HUDEP-2 (cell line): ENCODE measurements around the gene CCND1.
"Not testable (repeated sequence)": the region's sequence is repeated elsewhere in the genome, so short reads cannot be mapped to it uniquely, and the experiment has no call there.

Source experiments
- DNase-seq, 76 experiments: peaks; one replicate each; lab custom pipeline; 2025; ENCODE audit not compliant: unreplicated experiment in 76 of 76; lab: John Stamatoyannopoulos, UW

The CCND1 gene

GRCh38 chr11:69617220-69617619 lies 23.7 kb upstream of the CCND1 start:
- DNase-seq = no peak

- DNase-seq = no peak
These were observed 23.3 kb upstream of the CCND1 start for GRCh38 chr11:69617682-69618081.

DNA sequence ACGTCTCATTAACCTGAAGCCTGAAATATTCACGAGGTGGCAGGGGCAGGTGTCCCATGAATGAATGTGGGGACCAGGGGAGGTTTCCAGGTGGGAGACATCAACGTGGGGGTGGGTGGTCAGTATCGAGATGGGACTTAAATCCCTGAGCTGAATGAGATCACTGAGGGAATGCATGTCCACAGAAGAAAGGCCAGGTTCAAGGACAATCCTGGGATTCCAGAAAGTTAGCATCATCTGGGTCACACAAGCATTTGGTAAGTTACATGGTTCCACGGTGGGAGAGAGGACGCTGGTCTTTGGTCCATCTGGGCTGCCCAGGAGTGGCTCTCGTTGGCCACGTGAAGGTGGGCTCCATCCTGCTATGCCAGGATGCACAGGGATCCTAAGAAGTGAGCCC lies 22.7 kb upstream of the CCND1 start:
- no peak for DNase-seq

DNA sequence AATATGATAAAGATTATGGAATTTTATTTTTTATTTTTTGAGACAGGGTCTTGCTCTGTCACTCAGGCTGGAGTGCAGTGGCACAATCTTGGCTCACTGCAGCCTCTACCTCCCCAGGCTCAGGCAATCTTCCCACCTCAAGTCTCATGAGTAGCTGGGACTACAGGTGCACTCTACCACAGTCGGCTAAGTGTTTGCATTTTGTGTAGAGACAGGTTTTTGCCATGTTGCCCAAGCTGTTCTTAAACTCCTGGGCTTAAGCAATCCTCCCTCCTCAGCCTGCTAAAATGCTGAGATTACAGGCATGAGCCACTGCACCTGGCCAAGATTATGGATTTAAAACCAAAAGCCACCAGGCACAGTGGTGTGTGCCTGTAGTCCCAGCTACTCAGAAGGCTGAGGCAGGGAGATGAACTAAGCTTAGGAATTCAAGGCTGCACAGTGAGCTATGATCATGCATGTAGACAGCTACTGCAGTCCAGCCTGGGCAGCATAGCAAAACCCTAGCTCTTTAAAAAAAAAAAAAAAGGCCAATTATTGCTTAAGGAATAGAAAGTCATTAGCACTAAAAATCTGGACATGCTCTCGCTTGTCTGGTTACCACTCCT lies 20.2 kb upstream of the CCND1 start:
- DNase-seq = no peak

DNA sequence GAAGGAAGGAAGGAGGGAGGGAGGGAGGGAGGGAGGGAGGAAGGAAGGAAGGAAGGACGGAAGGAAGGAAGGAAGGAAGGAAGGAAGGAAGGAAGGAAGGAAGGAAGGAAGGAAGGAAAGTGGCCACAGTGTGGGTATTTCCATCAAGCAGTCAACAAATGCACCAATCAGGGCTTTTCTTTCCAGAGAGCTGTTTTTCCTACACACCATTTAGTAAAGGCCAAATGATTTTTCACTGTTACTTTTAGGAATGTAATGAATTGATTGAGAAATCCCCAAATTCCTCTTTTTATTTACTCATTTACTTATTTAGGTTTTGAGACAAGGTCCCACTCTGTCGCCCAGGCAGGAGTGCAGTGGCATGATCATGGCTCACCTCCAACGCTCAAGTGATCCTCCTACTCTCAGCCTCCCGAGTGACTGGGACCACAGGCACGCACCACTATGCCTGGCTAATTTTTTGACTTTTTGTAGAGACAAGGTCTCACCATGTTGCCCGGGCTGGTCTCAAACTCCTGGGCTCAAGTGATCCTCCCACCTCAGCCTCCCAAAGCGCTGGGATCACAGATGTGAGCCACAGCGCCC lies 18.8 kb upstream of the CCND1 start:
- DNase-seq = not testable (repeated sequence)

DNA sequence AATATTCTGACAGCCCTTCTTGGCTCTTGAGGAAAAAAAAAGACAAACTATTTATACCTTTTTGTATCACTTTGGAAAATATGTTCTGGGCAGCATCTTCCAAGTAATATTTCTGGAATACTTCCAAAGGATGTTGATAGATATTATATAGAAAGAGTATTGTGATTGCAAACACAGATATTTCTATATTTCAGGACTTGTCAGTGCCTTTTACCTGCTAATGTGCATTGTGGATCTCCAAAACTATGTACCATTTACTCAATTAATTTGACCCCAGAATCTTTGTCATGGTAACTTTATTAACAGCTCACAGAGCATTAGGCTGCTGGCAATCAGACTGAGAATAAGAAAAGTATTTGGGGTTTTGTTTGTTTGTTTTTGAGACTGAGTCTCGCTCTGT lies 16.7 kb upstream of the CCND1 start:
- no peak for DNase-seq

DNA sequence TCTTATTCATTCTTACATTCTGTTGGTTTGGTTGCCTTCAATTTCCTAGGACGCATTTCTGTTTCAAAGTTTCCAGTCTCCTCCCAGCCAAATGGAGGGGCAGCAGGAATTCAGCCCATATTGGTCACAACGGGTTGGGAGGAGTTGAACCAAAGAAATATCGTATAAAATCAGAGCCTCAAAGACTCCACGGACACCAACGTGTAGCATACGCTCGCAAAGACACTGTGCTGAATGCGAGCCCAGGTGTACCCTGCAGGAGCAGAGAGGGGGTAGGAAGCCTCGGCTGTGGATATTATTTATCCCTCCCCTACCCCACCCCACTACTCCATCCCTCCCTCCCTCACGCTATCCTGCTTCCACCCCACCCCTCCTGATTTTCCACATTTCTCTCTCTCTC lies 15.5 kb upstream of the CCND1 start:
- no peak for DNase-seq

DNA sequence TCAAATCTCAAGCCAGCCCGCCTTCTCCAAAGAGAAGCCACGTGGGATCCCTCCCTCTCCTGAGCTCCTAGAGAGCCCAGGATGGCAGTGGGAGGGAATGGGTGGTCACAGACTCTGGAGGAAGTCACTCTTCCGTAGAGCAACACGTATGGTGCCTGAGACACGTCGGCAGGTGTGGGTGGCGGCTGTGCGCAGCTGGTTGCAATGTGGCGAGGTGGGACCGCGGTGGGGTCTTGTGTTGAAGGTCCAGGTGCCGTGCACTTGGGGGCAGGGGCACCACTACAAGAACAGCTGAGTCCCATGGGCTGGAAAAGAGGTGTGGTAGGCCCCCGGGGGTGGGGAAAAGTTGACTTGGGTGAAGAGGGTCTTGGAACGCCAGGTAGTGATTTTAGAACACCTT lies 13.4 kb upstream of the CCND1 start:
- DNase-seq = no peak

GRCh38 chr11:69630017-69630416 lies 10.9 kb upstream of the CCND1 start:
- peak in 2 of 76 experiments; percentile 8 to 18 for DNase-seq

GRCh38 chr11:69630424-69630823 lies 10.5 kb upstream of the CCND1 start:
- no peak for DNase-seq

DNA sequence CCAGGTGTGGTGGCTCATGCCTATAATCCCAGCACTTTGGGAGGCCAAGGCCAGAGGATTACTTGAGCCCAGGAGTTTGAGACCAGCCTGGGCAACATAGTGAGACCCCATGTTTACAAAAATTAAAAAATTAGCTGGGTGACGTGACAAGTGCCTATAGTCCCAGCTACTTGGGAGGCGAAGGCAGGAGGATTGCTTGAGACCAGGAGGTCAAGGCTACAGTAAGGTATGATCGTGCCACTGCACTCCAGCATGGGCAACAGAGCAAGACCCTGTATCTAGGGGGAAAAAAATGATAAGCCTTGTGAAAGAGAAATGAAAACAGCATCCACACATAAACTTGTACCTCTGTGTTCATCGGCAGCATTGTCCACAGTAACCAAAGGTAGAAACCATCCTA lies 8.1 kb upstream of the CCND1 start:
- no peak for DNase-seq

DNA sequence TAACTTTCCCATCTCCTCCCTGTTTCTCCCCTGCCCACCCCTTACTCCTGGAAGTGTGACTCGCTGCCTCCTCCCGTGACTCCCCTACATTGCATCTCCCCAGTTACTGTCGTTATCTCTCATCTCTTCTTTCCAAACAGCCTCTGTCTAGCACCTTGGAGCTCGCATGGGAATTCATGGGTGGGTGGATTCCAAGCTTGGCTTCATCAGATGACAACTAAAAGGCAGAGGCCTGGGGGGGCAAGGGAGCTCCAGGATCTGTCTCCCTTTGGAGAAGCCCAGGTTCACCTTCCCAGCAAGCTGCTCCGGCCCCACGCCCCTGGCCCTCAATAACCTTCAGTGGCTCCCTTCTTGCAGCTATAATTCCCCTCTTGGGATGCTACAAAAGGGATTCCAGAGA lies 6.9 kb upstream of the CCND1 start:
- DNase-seq = no peak

GRCh38 chr11:69634590-69634989 lies 6.4 kb upstream of the CCND1 start:
- no peak for DNase-seq

DNA sequence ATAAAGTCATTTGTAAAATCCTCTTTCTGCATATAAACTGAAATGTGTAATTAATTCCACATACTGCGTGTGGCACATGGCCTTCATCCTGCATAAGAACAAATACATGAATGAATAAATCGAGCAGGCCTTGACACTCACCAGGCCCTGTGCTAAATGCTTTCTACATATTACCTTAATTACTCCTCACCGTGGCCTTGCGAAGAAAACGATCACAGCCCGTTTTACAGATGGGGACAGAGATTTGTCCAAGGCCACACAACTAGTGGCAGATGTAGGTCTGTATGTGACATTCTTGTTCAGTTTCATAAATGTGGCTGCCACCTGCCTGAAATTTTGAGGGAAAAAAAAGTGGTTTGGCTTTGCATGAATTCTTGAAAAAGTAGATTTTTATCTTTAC lies 5.8 kb upstream of the CCND1 start:
- DNase-seq = no peak

GRCh38 chr11:69635804-69636511 lies 5.0 kb upstream of the CCND1 start:
- DNase-seq = peak in 1 of 76 experiments; percentile 76

DNA sequence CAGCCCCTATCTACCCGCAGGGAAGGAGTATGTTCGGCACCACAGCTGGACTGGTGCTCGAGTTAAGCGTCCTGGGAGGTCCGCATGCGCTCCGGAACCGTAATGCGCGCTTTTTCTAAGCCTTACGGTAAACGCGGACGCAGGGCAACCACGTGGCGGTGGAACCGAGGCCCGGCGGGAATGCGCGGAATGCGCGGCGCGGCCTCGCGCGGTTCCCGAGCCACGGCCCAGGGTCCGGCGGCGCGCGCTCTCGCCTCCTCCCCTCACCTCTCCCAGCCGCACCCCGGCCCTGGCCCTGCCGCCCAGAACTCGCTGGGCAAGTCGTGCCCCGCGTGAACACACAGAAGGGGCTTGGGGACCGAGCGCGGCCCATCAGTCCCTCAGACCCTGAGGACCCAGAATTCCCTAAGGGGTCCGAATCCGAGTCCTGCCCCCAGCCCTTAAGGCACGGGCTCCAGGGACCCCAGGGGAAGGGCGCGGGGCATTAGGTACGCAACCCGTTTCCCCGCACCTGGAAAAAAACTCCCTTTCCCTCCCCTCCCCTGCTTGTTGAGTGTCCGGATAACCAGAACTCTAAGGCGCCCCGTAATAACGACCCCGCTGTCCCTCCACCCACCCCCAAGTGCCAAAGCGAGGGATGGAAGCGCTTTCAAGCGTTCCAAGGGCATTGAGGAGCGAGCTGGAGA lies 4.3 kb upstream of the CCND1 start:
- peak in 74 of 76 experiments; percentile 19 to 91 (median 82) for DNase-seq

GRCh38 chr11:69637198-69637940 lies 3.6 kb upstream of the CCND1 start:
- peak in 30 of 76 experiments; percentile 20 to 68 (median 40) for DNase-seq

DNA sequence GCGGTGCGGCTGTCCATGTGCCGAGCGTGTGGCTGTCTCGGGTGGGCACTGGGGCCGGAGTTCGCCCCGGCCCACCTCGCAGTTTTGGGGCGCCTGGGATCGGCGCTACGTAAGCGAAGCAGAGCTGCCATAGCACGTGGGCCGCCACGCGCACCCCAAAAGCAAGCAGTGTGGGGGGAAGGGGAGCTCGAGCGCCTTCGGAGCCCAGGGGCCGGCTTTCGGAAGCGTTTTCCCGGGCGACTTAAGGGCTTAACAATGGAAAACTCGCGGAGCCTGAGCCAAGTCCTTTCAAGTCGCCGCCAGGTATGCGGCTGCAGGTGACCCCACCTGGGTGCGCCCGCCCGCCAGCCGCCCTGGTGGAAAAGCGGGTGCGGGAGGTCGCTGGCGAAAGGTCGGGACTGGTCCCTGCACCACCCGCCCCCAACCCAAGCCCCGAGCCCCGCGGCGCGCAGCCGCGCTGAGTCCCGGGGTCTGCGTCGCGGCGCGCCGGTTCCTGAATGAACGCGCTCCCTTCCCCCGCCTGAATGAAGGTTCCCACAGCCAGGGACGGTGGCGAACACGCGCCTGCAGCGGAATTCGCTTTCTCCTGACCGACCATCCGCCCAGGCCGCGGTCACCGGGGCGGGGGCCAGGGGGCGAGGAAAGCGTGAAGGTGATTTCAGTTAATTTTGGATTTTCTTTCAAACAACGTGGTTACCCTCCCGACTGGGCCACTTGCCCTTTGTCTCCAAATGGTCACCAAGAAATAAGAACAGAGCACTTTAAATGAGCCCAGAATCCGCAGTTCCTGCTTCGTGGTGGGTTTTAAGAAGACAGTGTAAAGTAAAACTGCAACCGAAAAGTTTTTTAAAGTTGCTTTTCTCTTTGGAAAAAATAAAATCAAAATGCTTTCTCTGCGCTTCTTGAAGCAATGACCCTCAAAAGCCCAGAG lies 2.8 kb upstream of the CCND1 start:
- peak in 62 of 76 experiments; percentile 19 to 71 (median 50) for DNase-seq

GRCh38 chr11:69638941-69639681 lies 1.8 kb upstream of the CCND1 start:
- peak in 74 of 76 experiments; percentile 59 to 95 (median 88) for DNase-seq
